Adrenal gland (tissue), 12 donors: ENCODE results near the gene NTPCR. TPM values are rescaled to one million over a fixed set of nuclear protein-coding genes. Genes with fewer than 3 reads are reported as not detected.
A peak's percentile ranks its signal among the peaks of the same experiment; 100 is the strongest.

Source experiments
- DNase-seq, 7 donors: peaks; one replicate each; pipeline ENCODE4 v3.0.0-alpha.2; 2019 to 2020
- H3K27ac ChIP-seq, 5 donors: fragments of 200-600 bp; sonication (generic) in 4 of 5; 1 replicate in 3 of 5; 2 replicates in 2 of 5; pipeline versions ENCODE4 v1.5.1 to v1.8.0; 2016 to 2020; ENCODE audit warnings: mild to moderate bottlenecking in 1 of 5
- H3K27me3 ChIP-seq: fragments of 200-600 bp; 2 replicates; pipeline ENCODE4 v1.8.0; 2021
- H3K36me3 ChIP-seq, 2 donors: fragments of 200-600 bp; replicated peaks in 1 of 2; 1 replicate in 1 of 2; 2 replicates in 1 of 2; pipeline versions ENCODE4 v1.5.1 to v1.8.0; 2018 to 2022
- H3K4me1 ChIP-seq, 2 donors: fragments of 200-600 bp; replicated peaks in 1 of 2; 1 replicate in 1 of 2; 2 replicates in 1 of 2; pipeline versions ENCODE4 v1.5.1 to v1.8.0; 2018 to 2021
- H3K4me3 ChIP-seq, 4 donors: fragments of 200-600 bp; sonication (generic) in 3 of 4; one replicate each; pipeline ENCODE4 v1.5.1; 2016 to 2018
- H3K9me3 ChIP-seq, 3 donors: fragments of 200-600 bp; sonication (generic) in 1 of 3; replicated peaks in 1 of 3; 1 replicate in 2 of 3; 2 replicates in 1 of 3; pipeline versions ENCODE4 v1.5.1 to v1.8.0; 2016 to 2021
- POLR2A ChIP-seq, 2 donors: fragments of 450-650 bp; IDR thresholded peaks; one replicate each; pipeline ENCODE4 v1.6.1; 2017; ENCODE audit warnings: antibody characterized with exemption in 2 of 2, mild to moderate bottlenecking in 2 of 2, moderate library complexity in 1 of 2
- WGBS, 4 donors: extraction: QIAGEN DNeasy Blood & Tissue Kit in 2 of 4; methylation state at CpG; one replicate each; pipeline versions ENCODE4 v1.1.5 to v1.1.7; 2013 to 2017; 5-methylcytosine and 5-hydroxymethylcytosine counted together
- intact Hi-C, 2 donors: fragments of 100-400 bp; cut with DNase I; formaldehyde crosslinking; loops; one replicate each; pipeline versions ENCODE4 v1.14.1 to v1.15.0; 2022 to 2023
- polyA plus RNA-seq, 3 donors: library from polyadenylated mRNA; stranded (reverse); fragments of 200-250 nt in 2 of 3; fragments of 350-450 nt in 1 of 3; fragmentation: Illumina TruSeq in 1 of 3; extraction: RNeasy Lipid Tissue Mini Kit (QIAGEN cat#74804) in 1 of 3; gene quantifications; one replicate each; pipeline ENCODE4 v1.2.3, GENCODE V29; 2013 to 2014
- total RNA-seq, 9 donors: library from RNA; depleted of rRNA in 4 of 9; stranded (reverse); fragments of >200 nt in 4 of 9; fragments of 120-200 nt in 1 of 9; fragmentation: NEBNext Ultra II Directional in 1 of 9; extraction: Animal tissue kit (Norgen Biotek cat#: 25700) in 1 of 9; gene quantifications; one replicate each; pipeline versions ENCODE4 v1.1.0 to v1.2.4, GENCODE V29; 2013 to 2023
- TF ChIP-seq, protein P1 (sequence below), 6 experiments: fragments of 450-650 bp in 4 of 6; fragments of 200-600 bp in 2 of 6; sonication (generic) in 1 of 6; IDR thresholded peaks; 1 replicate in 5 of 6; 2 replicates in 1 of 6; pipeline versions ENCODE4 v1.5.1 to v1.8.0; 2016 to 2021; ENCODE audit warnings: antibody characterized with exemption in 6 of 6, mild to moderate bottlenecking in 2 of 6, moderate library complexity in 1 of 6
- donor health status: healthy with polysubstance abuse.
- donor health status: Bipolar disorder and iron deficiency.
- donor health status: DM: yes; HTN: yes; CAD: no.
- donor health status: DM: no; HTN: no; CAD: no.
- donor health status: DM: no; HTN: no; CAD: no.
- donor health status: DM: yes; HTN: yes; CAD: no.

NTPCR gene
- total and polyA plus RNA-seq, 12 donors: 17.3 to 72.0 (median 57.2) TPM

DNA sequence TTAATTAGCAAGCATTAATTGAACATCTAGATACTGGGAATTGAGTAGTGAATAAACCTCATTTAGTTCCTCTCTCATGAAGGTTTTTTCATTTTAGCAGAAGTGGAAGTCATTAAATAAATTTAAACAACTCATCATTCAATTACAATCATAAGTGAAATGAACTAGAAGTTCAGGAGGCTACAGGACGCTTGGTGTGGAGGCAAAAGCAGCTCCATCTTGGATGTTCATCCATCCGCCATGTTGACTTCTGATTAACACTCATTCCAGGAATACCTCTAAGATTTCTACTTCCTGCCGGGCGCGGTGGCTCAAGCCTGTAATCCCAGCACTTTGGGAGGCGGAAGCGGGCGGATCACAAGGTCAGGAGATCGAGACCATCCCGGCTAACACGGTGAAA is 11.5 kb upstream of the NTPCR start:
- Histone ChIP-seq H3K27me3 (no peaks in the 10 kb centered on the region), H3K4me3 (no peak overlapping the region), H3K27ac (no peak overlapping the region), H3K9me3 (no peaks in the 10 kb centered on the region), H3K4me1 (no peaks in the 10 kb centered on the region), H3K36me3 (no peaks in the 10 kb centered on the region)
- DNase-seq: no peak
- intact Hi-C loops: no loop called here
- WGBS, 4 donors: 92 to 98% (median 97%) methylated on average over 11 of the region's 11 CpGs
- TF ChIP-seq POLR2A (IDR thresholded peaks at IDR 0.05): no peak

DNA sequence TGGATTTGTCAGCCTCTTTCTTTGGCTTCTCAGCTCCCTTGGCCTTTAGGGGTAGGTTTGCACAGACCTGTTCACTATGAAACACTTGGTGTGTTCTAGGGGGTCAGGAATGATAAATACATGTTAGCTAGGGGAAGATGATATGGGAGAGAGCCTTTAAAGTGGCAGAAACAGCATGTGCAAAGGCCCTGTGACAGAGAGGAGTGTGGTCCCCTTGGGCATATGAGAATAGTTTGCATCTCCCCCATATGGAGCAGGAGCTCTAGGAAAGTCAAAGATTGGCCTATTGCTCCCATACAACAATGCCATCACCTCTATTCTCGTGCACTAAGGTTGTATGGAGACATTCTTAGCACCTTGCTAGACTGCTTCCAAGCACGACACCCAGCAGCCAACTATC is 10.7 kb upstream of the NTPCR start:
- DNase-seq: no peak
- WGBS, 4 donors: 82 to 92% (median 86%) methylated on average over 2 of the region's 2 CpGs

DNA sequence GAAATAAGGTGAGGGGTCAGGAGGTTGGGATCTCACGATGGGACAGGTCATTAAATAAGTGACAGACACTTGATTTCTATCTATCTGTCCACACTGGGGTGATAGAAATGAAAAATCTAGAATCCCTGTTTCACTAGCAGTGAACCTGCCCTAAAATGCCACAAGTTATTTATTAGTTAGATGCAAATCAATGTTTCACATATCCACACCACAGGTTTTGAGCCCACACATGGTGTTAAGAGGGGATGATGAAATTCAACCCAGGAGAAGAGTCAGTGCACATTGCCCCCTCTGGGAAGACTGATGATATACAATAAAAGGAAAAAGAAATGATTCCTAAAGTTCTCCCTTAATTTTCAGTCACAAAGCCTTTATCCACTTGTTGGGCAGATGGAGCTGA is 10.1 kb upstream of the NTPCR start:
- WGBS, 4 donors: 52 to 75% (median 66%) methylated on average over 1 of the region's 1 CpG
- no peak for DNase-seq
- no peaks in the 10 kb centered on the region for H3K9me3 ChIP-seq
- no peaks in the 10 kb centered on the region for H3K36me3 ChIP-seq
- H3K27ac ChIP-seq: no peak overlapping the region
- H3K4me3 ChIP-seq: no peak overlapping the region
- intact Hi-C loops: loop anchor here in 1 of 2 donors (10.0 kb wide), 1 partner anchor 305 kb away; the partner anchor contains the start of gene SIPA1L2
- no peaks in the 10 kb centered on the region for H3K4me1 ChIP-seq
- TF ChIP-seq, protein P1, sequence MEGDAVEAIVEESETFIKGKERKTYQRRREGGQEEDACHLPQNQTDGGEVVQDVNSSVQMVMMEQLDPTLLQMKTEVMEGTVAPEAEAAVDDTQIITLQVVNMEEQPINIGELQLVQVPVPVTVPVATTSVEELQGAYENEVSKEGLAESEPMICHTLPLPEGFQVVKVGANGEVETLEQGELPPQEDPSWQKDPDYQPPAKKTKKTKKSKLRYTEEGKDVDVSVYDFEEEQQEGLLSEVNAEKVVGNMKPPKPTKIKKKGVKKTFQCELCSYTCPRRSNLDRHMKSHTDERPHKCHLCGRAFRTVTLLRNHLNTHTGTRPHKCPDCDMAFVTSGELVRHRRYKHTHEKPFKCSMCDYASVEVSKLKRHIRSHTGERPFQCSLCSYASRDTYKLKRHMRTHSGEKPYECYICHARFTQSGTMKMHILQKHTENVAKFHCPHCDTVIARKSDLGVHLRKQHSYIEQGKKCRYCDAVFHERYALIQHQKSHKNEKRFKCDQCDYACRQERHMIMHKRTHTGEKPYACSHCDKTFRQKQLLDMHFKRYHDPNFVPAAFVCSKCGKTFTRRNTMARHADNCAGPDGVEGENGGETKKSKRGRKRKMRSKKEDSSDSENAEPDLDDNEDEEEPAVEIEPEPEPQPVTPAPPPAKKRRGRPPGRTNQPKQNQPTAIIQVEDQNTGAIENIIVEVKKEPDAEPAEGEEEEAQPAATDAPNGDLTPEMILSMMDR (IDR thresholded peaks at IDR 0.05): no peak
- no peak for TF ChIP-seq POLR2A (IDR thresholded peaks at IDR 0.05)
- H3K27me3 ChIP-seq: no peaks in the 10 kb centered on the region

More for the DNA sequence above, 10.7 kb upstream of the NTPCR start:
- intact Hi-C loops: loop anchor here in 1 of 2 donors (10.0 kb wide), 1 partner anchor 305 kb away; the partner anchor contains the start of gene SIPA1L2
- no peaks in the 10 kb centered on the region for H3K36me3 ChIP-seq
- H3K4me1 ChIP-seq: no peaks in the 10 kb centered on the region
- no peak for TF ChIP-seq POLR2A (IDR thresholded peaks at IDR 0.05)
- TF ChIP-seq, protein P1 (IDR thresholded peaks at IDR 0.05): no peak
- no peaks in the 10 kb centered on the region for H3K9me3 ChIP-seq
- H3K27ac ChIP-seq: no peak overlapping the region
- H3K4me3 ChIP-seq: no peak overlapping the region
- H3K27me3 ChIP-seq: no peaks in the 10 kb centered on the region

DNA sequence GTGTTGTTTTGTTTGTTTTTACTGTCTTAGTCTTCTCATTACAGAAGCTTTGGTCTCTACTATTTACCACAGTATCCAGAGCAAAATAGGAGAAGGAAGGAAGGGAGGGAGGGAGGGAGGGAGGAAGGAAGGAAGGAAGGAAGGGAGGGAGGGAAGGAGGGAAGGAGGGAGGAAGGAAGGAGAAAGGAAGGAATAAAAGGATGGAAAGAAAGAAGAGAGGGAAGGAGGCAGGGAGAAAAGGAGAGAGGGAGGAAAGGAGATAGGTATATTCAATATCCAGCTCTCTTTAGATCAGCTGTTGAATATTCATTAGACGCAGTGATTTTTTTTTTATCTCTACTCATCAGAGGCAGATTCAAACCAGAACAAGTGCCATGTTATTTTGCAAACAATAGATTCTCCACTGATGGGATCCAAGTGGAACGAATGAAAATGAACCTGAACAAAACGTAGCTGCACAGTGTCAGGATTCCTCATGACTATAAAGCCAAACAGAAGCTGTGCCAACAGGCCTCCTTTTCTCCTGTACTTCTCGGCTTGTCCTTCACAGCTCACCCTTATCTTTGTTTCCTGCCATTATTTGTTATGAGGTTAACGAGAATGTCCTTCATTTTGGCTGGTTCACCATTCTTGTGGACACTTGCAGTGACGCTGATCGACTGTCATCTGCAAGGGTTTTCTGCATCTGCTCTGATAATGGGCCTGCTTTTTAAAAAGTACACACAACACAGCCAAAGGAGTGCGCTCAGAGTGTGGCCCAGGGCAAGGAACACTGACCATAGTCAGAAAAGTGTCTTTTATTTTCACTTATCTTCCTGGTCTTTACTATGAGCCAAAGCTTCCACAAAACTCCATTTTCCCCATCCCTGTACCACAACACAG is 7.8 kb upstream of the NTPCR start:
- intact Hi-C loops: loop anchor here in 1 of 2 donors (10.0 kb wide), 1 partner anchor 308 kb away; the partner anchor contains the start of gene SIPA1L2
- Histone ChIP-seq H3K36me3 (no peaks in the 10 kb centered on the region), H3K27ac (no peak overlapping the region), H3K4me3 (no peak overlapping the region), H3K9me3 (no peaks in the 10 kb centered on the region), H3K27me3 (no peaks in the 10 kb centered on the region), H3K4me1 (no peaks in the 10 kb centered on the region)
- 48 to 63% (median 51%) methylated on average over 8 of the region's 8 CpGs for WGBS, 4 donors
- DNase-seq: peak in 1 of 7 donors; percentile 52
- TF ChIP-seq, protein P1 (IDR thresholded peaks at IDR 0.05): no peak
- TF ChIP-seq POLR2A (IDR thresholded peaks at IDR 0.05): no peak
